PFSK-1 (cell line): ENCODE measurements around the gene COL8A1.

Source experiments
- POLR2AphosphoS5 ChIP-seq: IDR thresholded peaks from 2 replicates; pipeline ENCODE4 v1.6.1; 2012; ENCODE audit warnings: low read depth, mild to moderate bottlenecking, control low read depth, low read length, moderate library complexity
- TAF1 ChIP-seq: IDR thresholded peaks from 2 replicates; pipeline ENCODE4 v1.6.1; 2012; ENCODE audit warnings: low read length, control low read depth, borderline replicate concordance; ENCODE audit not compliant: insufficient read depth
- TF ChIP-seq, protein P1 (sequence below), 2 experiments: IDR thresholded peaks; 2 replicates each; pipeline versions ENCODE4 v1.6.1 to v1.8.0; 2011 to 2012; ENCODE audit warnings: low read depth in 2 of 2, low read length in 2 of 2, control low read depth in 1 of 2, inconsistent platforms in 1 of 2, mild to moderate bottlenecking in 1 of 2, moderate library complexity in 1 of 2; ENCODE audit not compliant: insufficient read depth in 1 of 2

DNA sequence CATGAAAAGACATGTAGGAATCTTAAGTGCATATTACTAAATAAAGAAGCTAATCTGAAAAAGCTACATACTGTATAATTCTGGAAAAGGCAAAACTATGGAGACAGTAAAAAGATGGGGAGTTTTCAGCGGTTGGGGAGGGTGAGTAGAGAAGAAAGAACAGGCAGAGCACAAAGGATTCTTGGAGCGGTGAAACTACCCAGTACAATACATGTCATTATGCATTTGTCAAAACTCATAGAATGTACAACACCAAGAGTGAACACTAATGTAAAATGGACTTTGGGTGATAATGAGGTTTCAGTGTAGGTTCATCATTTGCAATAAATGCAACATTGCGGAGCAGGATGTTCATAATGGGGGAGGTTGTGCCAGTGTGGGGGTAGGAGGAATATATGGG is 133.8 kb downstream of the COL8A1 start:
- TF ChIP-seq POLR2AphosphoS5 (no peak), TAF1 (no peak)
- TF ChIP-seq, protein P1, sequence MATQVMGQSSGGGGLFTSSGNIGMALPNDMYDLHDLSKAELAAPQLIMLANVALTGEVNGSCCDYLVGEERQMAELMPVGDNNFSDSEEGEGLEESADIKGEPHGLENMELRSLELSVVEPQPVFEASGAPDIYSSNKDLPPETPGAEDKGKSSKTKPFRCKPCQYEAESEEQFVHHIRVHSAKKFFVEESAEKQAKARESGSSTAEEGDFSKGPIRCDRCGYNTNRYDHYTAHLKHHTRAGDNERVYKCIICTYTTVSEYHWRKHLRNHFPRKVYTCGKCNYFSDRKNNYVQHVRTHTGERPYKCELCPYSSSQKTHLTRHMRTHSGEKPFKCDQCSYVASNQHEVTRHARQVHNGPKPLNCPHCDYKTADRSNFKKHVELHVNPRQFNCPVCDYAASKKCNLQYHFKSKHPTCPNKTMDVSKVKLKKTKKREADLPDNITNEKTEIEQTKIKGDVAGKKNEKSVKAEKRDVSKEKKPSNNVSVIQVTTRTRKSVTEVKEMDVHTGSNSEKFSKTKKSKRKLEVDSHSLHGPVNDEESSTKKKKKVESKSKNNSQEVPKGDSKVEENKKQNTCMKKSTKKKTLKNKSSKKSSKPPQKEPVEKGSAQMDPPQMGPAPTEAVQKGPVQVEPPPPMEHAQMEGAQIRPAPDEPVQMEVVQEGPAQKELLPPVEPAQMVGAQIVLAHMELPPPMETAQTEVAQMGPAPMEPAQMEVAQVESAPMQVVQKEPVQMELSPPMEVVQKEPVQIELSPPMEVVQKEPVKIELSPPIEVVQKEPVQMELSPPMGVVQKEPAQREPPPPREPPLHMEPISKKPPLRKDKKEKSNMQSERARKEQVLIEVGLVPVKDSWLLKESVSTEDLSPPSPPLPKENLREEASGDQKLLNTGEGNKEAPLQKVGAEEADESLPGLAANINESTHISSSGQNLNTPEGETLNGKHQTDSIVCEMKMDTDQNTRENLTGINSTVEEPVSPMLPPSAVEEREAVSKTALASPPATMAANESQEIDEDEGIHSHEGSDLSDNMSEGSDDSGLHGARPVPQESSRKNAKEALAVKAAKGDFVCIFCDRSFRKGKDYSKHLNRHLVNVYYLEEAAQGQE (IDR thresholded peaks at IDR 0.05; ENCODE audit: insufficient read depth in 1 of 2, low read depth in 2 of 2, low read length in 2 of 2), result no peak
